GM21619 (cell line): ENCODE data around the gene VCAM1.
"Not testable (repeated sequence)": the region's sequence is repeated elsewhere in the genome, so short reads cannot be mapped to it uniquely, and the experiment has no call there.

Experiments
- ATAC-seq: cut with Tn5 transposase; IDR thresholded peaks from one replicate; pipeline ENCODE4 v1.9.1; 2021; ENCODE audit not compliant: unreplicated experiment

Gene VCAM1

DNA sequence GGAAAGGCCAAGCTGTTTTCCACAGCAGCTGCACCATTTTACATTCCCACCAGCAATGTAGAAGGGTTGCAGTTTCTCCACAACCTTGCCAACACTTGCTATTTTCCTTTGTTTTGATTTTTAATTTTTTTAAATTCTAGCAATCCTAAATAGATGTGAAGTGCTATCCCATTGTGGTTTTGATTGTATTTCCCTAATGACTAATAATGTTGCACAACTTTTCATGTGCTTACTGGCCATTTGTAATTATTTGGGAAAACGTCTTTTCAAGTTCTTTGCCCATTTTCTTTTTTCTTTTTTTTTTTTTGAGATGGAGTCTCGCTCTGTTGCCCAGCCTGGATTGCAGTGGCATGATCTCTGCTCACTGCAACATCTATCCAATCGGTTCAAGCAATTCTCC is 53.9 kb downstream of the VCAM1 start:
- no peak for ATAC-seq

DNA sequence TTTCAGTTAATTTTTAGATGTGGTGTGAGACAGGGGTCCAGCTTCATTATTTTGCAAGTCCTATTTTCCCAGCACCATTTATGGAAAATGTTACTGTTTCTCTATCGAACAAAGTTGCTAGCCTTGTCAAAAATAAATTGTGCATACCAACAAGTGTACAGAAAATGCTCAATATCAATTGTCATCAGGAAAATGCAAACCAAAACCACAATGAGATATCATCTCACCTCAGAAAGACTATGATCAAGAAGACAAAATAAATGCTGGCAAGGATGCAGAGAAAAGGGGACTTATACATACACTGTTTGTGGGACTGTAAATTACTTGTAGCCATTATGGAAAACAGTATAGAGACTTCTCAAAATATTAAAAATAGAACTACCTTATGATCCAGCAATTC is 54.8 kb downstream of the VCAM1 start:
- ATAC-seq, result no peak

DNA sequence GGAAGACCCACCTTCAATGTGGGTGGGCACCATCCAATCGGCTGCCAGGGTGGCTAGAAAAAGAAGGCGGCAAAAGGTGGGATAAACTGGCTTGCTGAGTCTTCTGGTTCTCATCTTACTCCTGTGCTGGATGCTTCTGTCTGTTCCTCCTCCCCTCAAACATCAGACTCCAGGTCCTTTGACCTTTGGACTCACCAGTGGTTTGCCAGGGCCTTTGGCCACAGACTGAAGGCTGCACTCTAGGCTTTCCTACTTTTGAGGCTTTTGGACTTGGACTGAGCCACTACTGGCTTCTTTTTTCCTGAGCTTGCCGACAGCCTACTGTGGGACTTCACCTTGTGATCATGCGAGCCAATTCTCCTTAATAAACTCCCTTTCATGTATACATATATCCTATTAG is 55.9 kb downstream of the VCAM1 start:
- ATAC-seq, result no peak

DNA sequence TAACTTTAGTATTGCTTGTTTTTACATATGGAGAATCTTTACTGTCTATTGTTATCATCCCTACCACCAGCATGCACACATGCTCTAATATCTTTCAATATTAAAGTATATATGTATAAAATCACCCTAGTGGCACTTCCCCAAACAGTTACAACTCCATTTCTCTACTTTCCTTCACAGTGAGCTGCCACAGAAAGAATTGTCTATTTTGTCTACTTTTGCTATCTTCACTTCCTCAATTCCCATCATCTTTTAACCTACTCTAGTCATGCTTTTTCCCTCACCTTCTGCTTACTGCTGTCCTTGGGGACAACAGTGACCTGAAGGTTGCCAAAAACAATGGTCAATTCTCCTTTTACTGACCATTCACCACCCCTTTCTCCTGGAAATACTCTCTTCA is 59.2 kb downstream of the VCAM1 start:
- no peak for ATAC-seq

DNA sequence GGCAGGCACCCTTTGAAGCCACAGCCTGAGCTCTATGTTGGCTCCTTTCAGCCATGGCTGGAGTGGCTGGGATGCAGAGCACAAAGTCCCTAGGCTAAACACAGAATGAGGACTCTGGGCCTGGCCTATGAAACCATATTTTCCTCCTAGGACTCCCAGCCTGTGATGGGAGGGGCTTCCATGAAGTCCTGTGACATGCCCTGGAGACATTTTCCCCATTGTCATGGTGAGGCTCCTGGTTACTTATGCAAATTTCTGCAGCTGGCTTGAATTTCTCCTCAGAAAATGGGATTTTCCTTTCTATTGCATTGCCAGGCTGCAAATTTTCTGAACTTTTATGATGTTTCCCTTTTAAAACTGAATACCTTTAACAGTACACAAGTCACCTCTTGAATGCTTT is 61.3 kb downstream of the VCAM1 start:
- ATAC-seq, result no peak

DNA sequence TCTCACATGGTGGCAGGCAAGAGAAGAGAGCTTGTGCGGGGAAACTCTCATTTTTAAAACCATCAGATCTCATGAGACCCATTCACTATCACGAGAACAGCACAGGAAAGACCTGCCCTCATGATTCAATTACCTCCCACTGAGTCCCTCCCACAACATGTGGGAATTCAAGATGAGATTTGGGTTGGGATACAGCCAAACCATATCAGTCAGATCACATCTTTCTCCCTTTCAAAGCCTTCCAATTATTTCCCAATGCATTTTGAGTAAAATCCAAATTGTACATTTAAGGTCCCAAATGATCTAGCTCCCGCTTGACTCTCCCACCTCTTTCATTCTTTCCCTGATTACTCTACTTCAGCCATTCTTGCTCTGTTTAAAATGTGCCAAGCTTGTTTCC is 62.2 kb downstream of the VCAM1 start:
- ATAC-seq, result not testable (repeated sequence)

DNA sequence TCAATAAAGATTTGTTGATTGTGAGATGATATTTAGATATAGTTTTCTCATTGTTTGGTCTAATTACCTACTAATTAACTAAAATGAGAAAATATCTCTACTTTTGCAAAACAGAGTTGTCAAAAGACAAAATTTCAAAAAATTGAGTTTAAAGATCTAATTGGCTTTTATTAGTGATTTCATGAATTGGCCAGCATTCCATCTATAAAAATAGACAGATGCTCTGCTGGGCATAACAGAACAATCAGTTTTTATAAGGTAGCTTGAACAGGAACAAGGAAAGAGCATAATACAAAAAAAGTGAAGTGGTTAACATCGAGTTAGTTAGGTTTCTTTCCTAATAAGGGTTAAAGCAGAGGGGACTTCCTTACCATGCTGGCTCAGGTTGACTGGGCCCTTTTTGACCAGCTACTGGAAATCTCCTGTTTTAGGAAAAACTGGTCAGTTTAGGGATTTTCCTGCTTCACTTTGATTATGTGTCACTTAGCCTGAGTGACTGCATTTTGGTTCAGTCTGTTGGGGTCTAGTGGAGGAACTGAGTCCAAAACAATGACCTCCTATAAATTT is 63.0 kb downstream of the VCAM1 start:
- ATAC-seq, result no peak

DNA sequence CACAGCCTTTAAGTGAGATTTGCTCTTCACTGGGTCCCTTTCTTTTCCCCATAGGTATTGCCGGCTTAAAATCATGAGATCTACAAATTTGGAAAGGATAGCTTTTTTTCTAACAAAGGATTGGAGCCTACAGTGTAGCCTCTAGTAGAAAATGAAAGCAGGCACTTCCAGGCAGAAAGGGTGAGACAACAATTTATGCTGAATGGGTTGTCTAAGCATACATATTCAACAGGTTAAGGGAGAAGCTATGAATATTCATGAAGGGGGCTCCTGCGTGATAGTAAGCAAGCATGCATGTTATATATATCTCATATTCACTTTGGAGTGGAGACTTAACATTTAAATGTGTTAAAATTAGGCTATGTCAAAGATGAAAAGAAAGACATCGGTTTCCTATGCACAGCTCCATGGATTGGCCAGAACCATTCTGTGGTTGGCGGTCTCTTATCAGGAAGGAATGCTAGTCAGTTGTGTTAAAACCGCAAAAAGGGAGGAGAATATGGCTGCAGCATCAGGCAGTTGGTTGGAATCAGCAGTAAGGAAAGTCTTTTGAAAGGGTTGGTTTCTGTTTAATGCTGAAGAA is 66.0 kb downstream of the VCAM1 start:
- no peak for ATAC-seq

DNA sequence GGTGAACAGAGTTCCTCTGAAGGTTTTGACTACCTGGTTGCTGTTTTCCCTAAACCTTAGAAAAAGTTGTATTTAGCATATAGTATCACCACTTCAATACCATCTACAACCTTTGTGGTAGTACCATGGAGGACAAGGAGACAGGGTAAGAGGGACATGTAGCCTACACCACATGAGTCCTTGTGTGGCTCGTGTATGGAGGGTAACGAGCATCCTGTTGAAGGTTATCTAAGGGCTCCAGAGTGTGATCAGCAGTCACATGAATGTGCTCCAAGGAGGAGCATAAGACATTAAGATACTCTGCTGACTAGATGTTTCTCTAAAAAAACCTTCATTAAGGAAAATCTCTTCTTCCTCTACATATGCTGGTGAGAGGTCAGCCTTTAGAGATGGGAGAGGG is 67.3 kb downstream of the VCAM1 start:
- ATAC-seq, result no peak
